ENCODE data around the gene RIMBP3C.
"Not testable (repeated sequence)": the region's sequence is repeated elsewhere in the genome, so short reads cannot be mapped to it uniquely, and the experiment has no call there.

RIMBP3C gene

DNA sequence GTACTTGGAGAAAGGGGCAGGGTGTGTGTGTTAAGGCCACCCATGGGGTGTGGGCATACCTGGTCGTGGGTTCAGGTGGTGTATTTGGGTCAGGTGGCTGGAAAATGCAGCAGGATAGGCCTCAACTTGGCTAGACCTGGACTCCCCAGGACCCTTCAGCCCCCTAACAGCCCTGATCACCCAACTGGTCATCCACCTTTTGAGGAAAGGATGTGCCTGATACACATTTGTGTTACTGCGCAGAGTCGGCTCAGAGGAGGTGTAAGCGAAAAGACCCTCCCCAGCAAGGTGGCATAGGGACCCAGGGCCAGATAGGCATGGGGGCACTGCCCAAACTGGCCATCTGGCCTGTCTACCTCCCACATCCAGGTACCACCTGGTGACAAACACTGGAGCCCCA lies at the start of gene RIMBP3C:
RIMBP3C (minus strand) TSS at position 101 of the 400 bp plus-strand sequence. CDS start 485 bp downstream, outside the sequence.
- DNase-seq (ENCODE audit: low read depth in 1 of 2, low spot score in 1 of 2): not testable (repeated sequence)

DNA sequence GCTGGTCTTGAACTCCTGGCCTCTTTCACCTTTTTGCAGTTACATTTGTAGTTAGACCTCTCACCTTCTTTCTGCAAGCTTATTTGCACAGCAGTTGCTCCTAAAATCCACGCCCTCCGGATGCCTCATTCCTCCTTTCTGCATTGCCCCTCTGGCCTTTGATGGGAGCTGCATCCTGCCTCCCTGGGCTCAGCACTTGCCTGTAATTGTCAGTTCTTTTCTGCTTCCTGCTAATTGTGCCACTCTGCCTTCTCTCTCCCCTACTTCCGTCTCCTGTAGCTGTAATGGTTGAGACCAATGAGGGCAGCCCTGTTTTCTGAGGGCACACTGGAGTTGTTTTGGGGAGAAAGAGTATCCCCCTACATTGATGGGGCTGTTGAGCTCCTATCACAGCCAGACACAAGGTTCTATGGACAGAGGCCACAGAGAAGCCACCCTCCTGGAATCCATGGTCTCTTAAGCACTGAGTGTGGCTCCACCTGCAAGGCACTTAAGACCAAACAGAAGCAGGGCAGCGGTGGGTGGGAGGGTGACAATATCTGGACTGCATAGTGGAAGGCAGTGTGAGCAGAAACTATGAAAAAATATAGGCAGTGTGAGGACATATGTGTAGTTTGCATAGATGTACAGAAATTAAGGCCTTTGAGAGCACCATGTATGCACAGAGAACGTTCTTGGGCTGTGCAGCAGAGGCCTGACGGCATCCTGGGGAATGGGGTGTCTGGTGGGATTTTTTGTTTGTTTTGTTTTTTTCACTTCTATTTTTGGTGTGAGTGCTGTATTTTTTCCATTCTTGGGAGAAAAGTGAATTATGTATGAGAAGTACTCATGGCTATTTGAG lies 48.0 kb upstream of the RIMBP3C start:
- no peak for DNase-seq (ENCODE audit: low read depth in 1 of 2, low spot score in 1 of 2)

GRCh38 chr22:21598302-21598701 lies 47.0 kb upstream of the RIMBP3C start:
- no peak for DNase-seq (ENCODE audit: low read depth in 1 of 2, low spot score in 1 of 2)

GRCh38 chr22:21596356-21597135 lies 45.3 kb upstream of the RIMBP3C start:
- DNase-seq (ENCODE audit: low read depth in 1 of 2, low spot score in 1 of 2): not testable (repeated sequence)

- no peak for DNase-seq (ENCODE audit: low read depth in 1 of 2, low spot score in 1 of 2)
Observed at GRCh38 chr22:21594865-21595452, 43.7 kb upstream of the RIMBP3C start.

DNA sequence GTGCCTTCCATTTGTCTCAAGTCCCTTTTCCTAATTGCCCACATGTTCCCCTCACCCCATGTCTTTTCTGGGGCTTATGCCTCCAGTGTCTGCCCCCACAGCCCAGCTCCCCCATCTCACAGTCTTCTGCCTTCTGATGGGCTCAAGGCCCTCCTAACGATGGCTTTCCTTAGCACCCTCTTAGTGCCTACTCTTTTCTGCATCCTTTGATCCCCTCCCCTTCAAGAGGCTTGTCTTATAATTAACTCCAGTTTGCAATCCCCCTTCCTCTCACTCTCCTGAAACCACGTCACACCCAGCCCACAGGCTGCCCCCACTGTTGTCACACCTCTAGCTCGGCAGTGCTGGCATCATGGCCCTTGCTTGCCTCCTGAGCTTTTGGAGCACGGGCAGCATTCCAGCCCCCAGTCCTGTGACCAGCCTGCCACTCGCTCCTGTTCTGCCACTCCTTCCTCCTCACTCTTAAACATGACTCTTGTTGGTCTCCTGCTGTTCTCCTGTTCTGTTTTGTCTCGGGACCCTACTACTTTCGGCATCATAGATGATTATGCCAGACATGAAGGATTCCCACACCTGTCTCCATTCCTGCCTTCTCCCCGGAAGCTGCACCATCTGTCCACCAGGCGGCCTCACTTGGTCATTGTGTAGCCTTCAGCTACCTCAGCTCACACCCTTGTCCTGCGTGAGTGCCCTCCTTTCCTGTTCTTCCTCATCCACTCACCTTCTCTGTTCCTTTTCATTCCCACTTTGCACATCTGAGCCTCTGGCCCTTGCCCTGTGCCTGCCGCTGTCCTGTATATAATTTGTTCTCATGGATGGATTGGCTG lies 42.4 kb upstream of the RIMBP3C start:
- DNase-seq (ENCODE audit: low read depth in 1 of 2, low spot score in 1 of 2): no peak

GRCh38 chr22:21592422-21592821 lies 41.2 kb upstream of the RIMBP3C start:
- DNase-seq (ENCODE audit: low read depth in 1 of 2, low spot score in 1 of 2): no peak

- DNase-seq (ENCODE audit: low read depth in 1 of 2, low spot score in 1 of 2): no peak
Observed at GRCh38 chr22:21591695-21592094, 40.4 kb upstream of the RIMBP3C start.

GRCh38 chr22:21590809-21591641 lies 39.8 kb upstream of the RIMBP3C start:
- no peak for DNase-seq (ENCODE audit: low read depth in 1 of 2, low spot score in 1 of 2)

DNA sequence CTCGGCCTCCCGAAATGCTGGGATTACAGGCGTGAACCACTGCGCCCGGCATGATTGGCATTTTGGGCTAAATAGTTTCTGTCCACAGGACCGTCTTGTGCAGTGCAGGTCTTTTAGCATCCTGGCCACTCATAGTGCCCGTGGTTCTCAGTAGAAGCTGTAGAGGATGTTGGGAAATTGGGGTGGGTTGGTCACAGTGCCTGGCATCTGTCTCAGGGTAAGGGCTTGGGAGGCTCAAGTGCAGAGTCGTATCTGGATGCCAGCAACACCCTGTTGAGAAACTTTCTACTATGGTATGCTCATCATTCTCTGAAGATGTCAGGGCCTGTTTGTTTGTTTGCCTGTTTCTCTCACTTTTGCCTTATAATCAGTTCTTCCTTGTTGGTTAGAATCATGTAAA lies 38.1 kb upstream of the RIMBP3C start:
- no peak for DNase-seq (ENCODE audit: low read depth in 1 of 2, low spot score in 1 of 2)

DNA sequence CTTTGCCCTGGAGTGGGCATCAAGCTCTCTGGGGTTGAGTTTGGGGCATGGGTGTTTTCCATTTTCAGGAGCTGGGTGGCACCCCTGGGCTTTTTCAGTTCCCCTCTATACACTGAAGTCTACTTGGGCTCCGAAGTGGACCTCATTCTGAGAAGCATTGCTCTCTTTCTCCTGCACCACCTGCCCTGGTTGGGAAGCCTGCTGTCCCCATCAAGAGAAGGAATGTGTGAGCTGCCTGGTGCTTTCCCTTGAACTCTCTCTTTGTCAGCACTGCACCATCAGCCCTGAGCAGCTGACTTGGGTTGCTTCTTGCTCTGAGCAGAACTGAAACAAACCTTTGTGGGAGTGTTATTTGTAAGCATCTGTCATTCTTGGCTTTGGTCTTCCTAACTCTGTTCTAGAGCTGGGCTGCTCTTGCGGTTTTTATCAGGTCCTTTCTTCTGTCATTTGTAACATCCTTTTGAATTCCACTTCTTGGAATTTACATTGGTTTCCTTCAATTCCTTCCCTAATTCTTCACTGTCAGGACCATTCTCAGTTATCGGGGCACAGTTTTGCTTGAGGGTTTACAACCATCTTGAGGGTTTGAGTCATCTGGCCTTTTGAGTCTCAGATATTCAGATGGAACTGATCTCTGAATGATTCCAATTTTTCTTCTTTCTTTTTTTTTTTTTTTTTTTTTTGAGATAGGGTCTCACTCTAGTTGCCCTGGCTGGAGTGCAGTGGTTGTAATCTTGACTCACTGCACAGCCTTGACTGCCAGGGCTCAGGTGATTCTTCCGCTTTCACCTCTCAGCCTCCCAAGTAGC lies 36.7 kb upstream of the RIMBP3C start:
- peak; percentile 21 to 47 for DNase-seq (ENCODE audit: low read depth in 1 of 2, low spot score in 1 of 2)

DNA sequence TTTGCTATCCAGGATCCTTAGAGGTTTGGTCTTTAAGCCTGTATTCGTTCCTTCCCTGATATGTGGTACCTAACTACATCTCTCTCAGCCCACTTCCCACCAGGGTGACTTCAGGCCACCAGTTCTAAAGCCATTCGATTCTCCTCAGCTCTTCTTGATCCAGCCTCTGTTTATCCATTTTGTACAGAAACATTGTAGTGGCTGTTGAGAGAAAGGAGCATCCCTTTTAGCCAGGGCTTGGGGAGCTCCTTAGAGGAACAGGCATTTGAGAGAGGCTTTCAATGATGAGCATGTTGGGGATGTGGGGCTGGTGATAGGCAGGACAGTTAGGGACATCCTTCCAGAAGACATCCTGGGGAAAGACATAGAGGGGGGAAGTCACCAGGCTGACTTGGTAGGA lies 34.1 kb upstream of the RIMBP3C start:
- DNase-seq (ENCODE audit: low read depth in 1 of 2, low spot score in 1 of 2): no peak

GRCh38 chr22:21582801-21583740 lies 31.8 kb upstream of the RIMBP3C start:
- no peak for DNase-seq (ENCODE audit: low read depth in 1 of 2, low spot score in 1 of 2)

- DNase-seq (ENCODE audit: low read depth in 1 of 2, low spot score in 1 of 2): not testable (repeated sequence)
Observed at GRCh38 chr22:21581009-21581713, 29.9 kb upstream of the RIMBP3C start.

- DNase-seq (ENCODE audit: low read depth in 1 of 2, low spot score in 1 of 2): not testable (repeated sequence)
Observed at GRCh38 chr22:21580623-21581007, 29.4 kb upstream of the RIMBP3C start.

DNA sequence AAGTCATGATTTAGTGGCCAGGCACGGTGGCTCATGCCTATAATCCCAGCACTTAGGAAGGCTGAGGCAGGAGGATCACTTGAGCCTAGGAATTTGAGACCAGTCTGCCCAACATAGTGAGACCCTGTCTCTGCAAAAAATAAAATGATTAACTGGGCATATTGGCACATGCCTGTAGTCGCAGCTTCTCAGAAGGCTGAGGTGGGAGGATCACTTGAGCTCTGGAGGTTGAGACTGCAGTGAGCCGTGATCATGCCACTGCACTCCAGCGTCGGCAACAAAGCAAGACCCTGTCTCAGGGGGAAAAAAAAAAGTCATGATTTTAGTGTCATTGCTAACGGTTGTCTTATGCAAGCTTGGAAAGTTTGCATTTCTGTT lies 28.2 kb upstream of the RIMBP3C start:
- no peak for DNase-seq (ENCODE audit: low read depth in 1 of 2, low spot score in 1 of 2)

GRCh38 chr22:21573750-21574494 lies 22.7 kb upstream of the RIMBP3C start:
- no peak for DNase-seq (ENCODE audit: low read depth in 1 of 2, low spot score in 1 of 2)

Measured in activated CD4-positive, alpha-beta T cell treated with anti-CD3 and anti-CD28 coated beads, Interleukin-2, amount 50 U/mL, for 24 hours (primary cell).